ENCODE data around the gene SIGLEC5. TPM values are rescaled to one million over a fixed set of nuclear protein-coding genes. Genes with fewer than 3 reads are reported as not detected.

The SIGLEC5 gene
- total RNA-seq, 2 experiments from 2014 or later: not detected

DNA sequence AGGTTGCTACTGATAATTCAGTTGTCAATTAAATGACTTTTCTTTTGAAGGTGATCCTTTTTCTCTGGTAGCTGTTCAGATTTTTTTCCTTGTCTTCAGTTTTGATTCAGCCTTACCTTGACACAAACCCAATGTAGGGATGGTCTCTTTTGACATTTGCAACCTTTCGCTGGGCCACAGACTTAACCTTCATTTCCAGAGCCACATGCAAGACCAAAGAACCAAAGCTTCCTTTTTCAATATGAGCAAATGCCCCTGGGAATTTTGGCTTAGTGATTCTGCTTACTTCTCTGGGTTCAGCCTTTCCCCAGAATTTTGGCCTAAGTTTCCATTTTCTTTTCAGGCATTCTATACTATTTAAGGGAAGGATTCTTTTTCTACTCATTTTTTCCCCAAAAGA, 19.6 kb downstream of the SIGLEC5 start:
- Mint-ChIP-seq H3K27me3 (peaks cover 7% of the 10 kb centered on the region), H3K9me3 (ENCODE audit: low read depth) (peaks cover 5% of the 10 kb centered on the region), H3K36me3 (no peaks in the 10 kb centered on the region), H3K4me1 (peaks cover 24% of the 10 kb centered on the region), H3K4me3 (no peak overlapping the region), H3K27ac (no peak overlapping the region)
- DNase-seq (no peak), ATAC-seq (no peak)
- CTCF ChIA-PET: no interaction called here

DNA sequence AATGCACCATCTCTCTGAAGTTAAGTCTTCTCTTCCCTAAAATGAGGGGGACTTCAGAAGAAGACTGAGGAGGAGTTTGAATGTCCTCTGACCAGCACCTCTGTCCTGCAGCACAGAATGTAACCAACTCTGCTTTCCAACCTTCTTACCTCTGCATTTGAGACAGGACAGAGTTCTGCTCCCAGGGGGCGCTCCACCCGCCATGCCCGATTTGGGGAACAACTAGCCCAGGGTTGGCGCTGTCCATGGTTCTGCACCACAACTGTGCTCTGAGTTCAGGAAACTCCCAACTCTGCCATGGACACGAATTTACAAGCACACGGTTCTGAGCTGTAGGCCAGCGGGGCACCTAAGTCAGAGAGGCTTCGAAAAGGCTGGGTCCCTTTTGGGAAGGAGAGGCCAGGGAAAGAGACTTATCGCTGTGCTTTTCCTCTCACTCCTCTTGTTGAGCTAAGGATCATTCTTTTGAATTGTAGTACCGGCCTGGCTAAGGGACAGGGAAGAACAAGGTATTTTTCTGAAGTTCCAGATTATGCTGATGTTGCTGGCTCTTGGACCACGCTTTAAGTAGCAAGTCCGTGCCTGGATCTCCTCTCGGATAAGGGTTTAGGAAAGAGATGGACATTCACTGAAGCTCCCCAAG, 22.2 kb downstream of the SIGLEC5 start:
- Mint-ChIP-seq H3K27ac (no peak overlapping the region), H3K36me3 (no peaks in the 10 kb centered on the region), H3K4me1 (peaks cover 22% of the 10 kb centered on the region), H3K27me3 (peaks cover 12% of the 10 kb centered on the region), H3K9me3 (ENCODE audit: low read depth) (peaks cover 5% of the 10 kb centered on the region), H3K4me3 (no peak overlapping the region)
- DNase-seq: peak; percentile 72
- CTCF ChIA-PET: interaction anchor here (1.2 to 1.7 kb wide), 3 partner anchors 13 to 49 kb away, joined by 3 to 6 read pairs (median 4); no protein-coding TSS in a partner anchor
- ATAC-seq: peak; percentile 51

DNA sequence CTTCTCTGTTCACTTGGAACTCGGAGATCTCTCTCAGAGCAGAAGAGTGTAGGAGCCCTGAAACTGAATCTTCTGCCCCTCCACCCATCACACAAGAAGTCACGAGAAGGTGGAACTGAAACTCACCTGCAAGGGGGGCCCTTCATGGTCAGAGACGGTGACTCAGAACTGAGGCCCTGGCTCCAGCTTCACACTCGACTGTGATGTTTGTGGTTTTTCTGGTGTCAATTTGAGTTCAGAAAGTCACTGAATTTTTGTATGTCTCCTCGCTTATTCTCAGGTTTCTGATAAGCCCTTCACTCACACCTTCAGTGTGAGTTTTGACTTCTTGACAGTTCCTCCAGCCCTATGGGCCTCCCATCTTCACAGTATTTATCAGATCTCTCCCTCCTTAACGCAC, 23.1 kb downstream of the SIGLEC5 start:
- CTCF ChIA-PET: interaction anchor here (1.7 kb wide), 1 partner anchor 50 kb away, joined by 6 read pairs; no protein-coding TSS in a partner anchor
- H3K4me1 Mint-ChIP-seq: peaks cover 22% of the 10 kb centered on the region
- H3K36me3 Mint-ChIP-seq: no peaks in the 10 kb centered on the region
- no peak overlapping the region for H3K27ac Mint-ChIP-seq
- ATAC-seq (peak; percentile 51), DNase-seq (peak; percentile 71)
- H3K4me3 Mint-ChIP-seq: no peak overlapping the region
- H3K27me3 Mint-ChIP-seq: peaks cover 18% of the 10 kb centered on the region
- H3K9me3 Mint-ChIP-seq (ENCODE audit: low read depth): peaks cover 2% of the 10 kb centered on the region

DNA sequence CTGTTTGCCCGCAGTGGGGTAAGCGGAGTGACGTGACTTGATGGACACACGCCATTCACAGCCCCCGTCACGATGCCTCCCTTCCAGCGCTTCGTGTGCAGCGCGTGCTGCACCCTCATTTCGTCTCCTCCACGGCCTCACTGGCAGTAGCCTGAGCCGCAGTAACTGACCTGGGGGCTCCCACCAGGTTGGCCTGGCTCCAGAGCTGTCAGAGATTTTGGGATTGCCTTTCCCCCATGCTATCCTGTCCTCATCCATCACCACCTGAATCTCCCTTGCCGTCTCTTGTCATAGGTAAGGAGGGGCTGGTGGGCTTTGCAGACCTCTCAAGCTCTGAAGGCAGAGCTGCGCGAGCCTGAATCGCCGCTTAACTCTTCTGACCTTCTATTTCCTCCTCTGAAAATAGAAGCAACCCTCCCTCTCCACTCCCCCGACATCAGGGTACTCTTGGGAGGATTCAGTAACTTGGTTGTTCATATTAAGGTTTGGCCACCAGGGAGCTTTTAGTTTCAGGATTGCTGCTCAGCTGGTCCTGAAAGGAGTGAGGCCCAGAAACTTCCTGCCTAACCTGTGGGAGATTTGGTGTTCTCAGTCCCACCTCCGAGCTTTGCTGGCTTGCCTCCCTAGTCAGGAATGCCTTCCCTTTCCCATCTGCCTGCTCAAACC, 27.9 kb downstream of the SIGLEC5 start:
- Mint-ChIP-seq H3K36me3 (no peaks in the 10 kb centered on the region), H3K4me1 (peaks cover 12% of the 10 kb centered on the region), H3K9me3 (ENCODE audit: low read depth) (no peaks in the 10 kb centered on the region), H3K4me3 (no peak overlapping the region), H3K27ac (no peak overlapping the region), H3K27me3 (peaks cover 26% of the 10 kb centered on the region)
- ATAC-seq (no peak), DNase-seq (no peak)
- CTCF ChIA-PET: interaction anchor here (0.5 kb wide), 1 partner anchor 35 kb away, joined by 3 read pairs; no protein-coding TSS in a partner anchor

DNA sequence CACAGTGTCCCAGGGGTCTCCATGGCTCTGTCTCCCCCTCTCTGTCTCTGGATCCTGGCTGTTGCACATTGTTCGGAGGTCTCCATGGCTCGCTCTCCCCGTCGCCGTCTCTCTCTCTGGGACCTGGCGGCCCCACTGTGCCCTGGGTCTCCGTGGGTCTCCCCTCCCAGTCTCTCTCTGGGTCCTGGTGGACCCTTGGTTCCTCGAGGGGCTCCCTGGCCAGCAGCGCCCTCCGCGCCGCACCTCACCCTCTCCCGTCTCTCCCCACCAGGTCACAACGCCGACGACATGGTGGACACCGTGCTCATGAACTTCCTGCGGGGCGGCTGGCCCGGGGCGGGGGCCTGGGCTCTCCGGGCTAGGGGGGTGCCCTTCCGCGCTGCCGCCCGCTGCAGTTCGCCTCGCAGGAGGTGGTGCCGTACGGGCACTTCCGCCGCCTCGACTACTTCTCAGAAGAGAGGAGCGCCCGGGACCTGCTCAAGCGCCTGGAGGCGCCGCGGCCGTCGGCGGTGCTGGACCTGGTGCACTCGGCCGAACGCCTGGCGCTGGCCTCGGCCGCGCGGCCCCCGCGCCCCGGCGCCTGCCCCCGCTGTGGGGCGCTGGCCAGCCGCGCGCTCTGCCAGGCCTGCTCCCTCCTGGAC, 29.1 kb downstream of the SIGLEC5 start:
- no peaks in the 10 kb centered on the region for H3K4me1 Mint-ChIP-seq
- ATAC-seq (peak; percentile 20), DNase-seq (no peak)
- H3K36me3 Mint-ChIP-seq: no peaks in the 10 kb centered on the region
- peaks cover 26% of the 10 kb centered on the region for H3K27me3 Mint-ChIP-seq
- no peak overlapping the region for H3K27ac Mint-ChIP-seq
- CTCF ChIA-PET: no interaction called here
- no peak overlapping the region for H3K4me3 Mint-ChIP-seq
- H3K9me3 Mint-ChIP-seq (ENCODE audit: low read depth): no peaks in the 10 kb centered on the region

DNA sequence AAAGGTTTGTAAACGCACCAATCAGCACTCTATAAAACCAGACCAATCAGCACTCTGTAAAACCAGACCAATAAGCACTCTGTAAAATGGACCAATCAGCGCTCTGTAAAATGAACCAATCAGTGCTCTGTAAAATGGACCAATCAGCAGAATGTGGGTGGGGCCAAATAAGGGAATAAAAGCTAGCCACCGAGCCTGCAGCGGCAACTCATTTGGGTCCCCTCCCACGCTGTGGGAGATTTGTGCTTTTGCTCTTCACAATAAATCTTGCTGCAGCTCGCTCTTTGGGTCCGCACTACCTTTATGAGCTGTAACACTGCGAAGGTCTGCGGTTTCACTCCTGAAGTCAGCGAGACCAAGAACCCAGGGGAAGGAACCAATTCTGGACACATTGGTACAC, 31.1 kb downstream of the SIGLEC5 start:
- CTCF ChIA-PET: no interaction called here

DNA sequence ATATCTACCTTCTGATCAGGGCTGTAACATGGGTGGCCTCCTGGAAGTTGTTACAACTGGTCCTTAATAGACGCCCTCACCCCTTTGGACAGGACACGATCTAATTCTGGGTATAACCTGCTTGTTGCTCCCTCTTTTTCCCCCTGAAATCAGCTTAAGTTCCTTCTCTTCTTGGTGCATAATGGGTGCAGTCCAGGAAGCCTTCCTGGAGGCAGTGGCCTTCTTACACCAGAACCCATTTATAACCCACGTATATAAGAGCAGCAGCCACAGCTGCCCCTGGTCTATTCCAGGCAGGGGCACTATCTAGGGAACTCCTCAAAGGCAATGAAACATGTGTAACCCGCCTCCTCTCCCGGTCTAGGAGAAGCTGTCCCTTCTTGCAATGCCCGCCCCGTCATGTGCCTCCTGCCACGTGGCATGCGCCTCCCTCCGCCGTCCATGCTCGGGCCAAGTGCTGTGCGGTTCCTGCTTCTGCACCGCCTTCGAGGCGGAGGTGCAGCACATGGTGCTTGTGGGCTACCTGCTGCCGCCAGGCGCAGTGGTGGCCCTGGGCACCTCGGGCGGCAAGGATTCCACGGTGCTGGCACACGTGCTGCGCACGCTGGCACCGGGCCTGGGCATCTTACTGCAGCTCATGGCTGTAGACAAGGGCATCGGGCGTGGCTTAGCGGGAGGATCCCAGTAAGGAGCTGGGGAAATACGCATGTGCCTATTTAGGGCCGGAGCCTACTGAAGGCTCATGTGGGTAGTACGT, 31.9 kb downstream of the SIGLEC5 start:
- DNase-seq (no peak), ATAC-seq (no peak)
- Mint-ChIP-seq H3K27me3 (peaks cover 22% of the 10 kb centered on the region), H3K27ac (no peak overlapping the region), H3K4me3 (no peak overlapping the region), H3K9me3 (ENCODE audit: low read depth) (no peaks in the 10 kb centered on the region), H3K36me3 (no peaks in the 10 kb centered on the region), H3K4me1 (peaks cover 14% of the 10 kb centered on the region)
- CTCF ChIA-PET: no interaction called here

More for the DNA sequence above, 31.1 kb downstream of the SIGLEC5 start:
- H3K27me3 Mint-ChIP-seq: peaks cover 22% of the 10 kb centered on the region
- peaks cover 7% of the 10 kb centered on the region for H3K4me1 Mint-ChIP-seq
- H3K4me3 Mint-ChIP-seq: no peak overlapping the region
- no peak for ATAC-seq
- no peak overlapping the region for H3K27ac Mint-ChIP-seq
- H3K36me3 Mint-ChIP-seq: no peaks in the 10 kb centered on the region
- H3K9me3 Mint-ChIP-seq (ENCODE audit: low read depth): no peaks in the 10 kb centered on the region
- DNase-seq: no peak

DNA sequence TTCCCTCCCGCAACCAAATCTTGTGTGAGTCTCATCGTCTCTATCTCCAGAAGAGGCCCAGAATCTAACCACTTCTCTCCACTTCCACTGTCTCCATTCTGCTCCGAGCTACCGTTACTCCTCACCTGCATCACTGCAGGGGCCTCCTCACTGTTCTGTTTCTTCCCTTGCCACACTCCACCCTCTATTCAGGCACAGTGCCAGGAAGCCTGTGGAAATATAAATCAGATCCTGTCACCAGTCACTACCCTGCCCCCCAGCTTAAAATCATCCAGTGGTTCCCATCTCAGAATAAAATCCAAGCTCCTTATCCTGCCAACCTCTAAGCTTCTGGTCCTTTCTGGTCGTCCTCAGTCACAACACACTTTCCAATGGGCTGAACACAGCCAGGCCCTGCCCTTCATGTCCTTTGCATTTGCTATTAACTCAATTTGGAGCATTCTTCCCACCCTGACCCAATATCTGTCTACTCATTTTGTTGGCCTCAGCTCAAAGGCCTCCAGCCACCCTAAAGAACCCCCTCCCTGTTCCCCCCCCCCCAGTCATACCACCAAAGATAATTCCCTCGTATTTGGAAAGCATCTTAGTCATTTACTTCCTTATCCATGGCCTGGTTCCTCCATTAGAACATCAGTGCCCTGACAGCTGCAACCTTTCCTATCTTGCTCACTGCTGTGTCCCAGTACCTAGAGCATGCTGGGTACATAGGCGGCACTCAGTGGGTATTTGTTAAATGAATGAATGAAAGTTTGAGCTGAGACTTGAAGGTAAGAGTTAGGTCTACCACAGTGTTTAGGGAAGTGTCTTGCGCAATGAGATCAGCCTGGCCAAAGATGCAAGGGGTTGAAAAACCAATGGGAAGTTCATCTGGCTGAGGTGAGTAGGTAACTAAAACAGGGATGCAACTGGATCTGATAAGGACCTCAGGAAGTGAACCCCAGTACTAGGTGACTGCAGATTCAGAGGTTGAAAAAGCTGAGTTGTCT, 34.7 kb downstream of the SIGLEC5 start:
- peaks cover 3% of the 10 kb centered on the region for H3K9me3 Mint-ChIP-seq (ENCODE audit: low read depth)
- H3K4me3 Mint-ChIP-seq: peak overlapping the region; percentile 84
- H3K36me3 Mint-ChIP-seq: no peaks in the 10 kb centered on the region
- H3K4me1 Mint-ChIP-seq: peaks cover 16% of the 10 kb centered on the region
- CTCF ChIA-PET: interaction anchor here (1.0 to 2.0 kb wide), 3 partner anchors 10 to 62 kb away, joined by 3 to 5 read pairs (median 4); no protein-coding TSS in a partner anchor
- DNase-seq (no peak), ATAC-seq (no peak)
- H3K27ac Mint-ChIP-seq: no peak overlapping the region
- H3K27me3 Mint-ChIP-seq: peaks cover 7% of the 10 kb centered on the region

DNA sequence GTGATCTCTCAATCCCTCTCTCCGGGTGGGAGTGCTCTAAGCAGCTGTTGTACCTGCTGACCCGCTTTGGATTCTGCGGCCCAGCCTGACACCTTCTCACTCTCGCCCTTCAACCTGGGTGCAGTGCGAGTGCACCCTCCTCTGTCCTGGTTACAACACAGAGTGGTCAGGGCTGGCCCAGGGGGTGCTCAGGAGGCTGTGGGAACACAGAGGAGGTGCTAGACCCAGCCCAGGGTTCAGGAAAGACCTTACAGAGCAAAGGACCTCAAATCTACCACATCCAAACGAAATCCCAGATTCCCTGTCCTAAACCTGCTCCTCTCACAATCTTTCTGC, 35.5 kb downstream of the SIGLEC5 start:
- DNase-seq (no peak), ATAC-seq (no peak)
- H3K27me3 Mint-ChIP-seq: no peaks in the 10 kb centered on the region
- H3K4me1 Mint-ChIP-seq: peaks cover 16% of the 10 kb centered on the region
- peak overlapping the region; percentile 84 for H3K4me3 Mint-ChIP-seq
- H3K36me3 Mint-ChIP-seq: peaks cover 2% of the 10 kb centered on the region
- peak overlapping the region; percentile 75 for H3K27ac Mint-ChIP-seq
- H3K9me3 Mint-ChIP-seq (ENCODE audit: low read depth): peaks cover 3% of the 10 kb centered on the region
- CTCF ChIA-PET: interaction anchor here (0.8 to 2.0 kb wide), 4 partner anchors 10 to 121 kb away, joined by 3 to 7 read pairs (median 4); no protein-coding TSS in a partner anchor

DNA sequence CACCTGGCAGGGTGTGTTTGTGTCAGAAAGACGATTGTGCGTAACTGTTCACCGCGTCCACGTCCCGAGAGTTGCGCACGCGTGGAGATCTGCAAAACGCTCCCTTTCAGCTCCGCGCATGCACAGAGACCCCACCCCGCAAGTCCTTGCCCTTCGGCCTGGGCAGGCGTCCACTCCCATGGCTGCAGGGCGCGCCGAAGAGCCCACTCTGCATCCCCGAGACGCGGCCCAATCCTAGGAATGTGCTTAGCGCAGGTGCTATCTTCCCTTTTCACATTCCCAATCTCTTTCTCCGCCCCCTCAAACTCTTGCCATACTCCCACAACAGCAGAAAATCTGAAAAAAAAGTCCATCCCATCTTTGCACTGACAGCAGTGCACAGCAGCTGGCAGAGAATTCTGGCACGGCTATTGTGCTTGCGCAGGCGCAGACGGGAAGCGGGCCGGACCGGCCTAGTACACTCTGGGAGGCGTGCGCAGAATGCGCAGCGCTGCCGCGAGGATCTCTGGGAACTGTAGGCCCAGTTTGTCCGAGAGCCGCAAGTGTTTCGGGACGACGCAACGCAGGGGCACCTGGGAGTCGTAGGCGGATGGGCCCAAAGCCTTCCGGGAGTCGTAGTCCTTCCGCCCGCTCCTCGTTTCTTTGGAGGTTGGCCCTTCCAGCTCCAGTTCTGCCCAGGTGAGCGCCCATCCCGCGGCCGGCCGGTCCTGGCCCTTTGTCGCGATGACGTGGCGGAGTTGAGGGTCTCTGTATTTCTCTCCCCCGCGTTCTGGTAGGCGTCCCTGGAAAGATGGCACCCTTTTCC, 36.0 kb downstream of the SIGLEC5 start:
- peaks cover 7% of the 10 kb centered on the region for H3K9me3 Mint-ChIP-seq (ENCODE audit: low read depth)

DNA sequence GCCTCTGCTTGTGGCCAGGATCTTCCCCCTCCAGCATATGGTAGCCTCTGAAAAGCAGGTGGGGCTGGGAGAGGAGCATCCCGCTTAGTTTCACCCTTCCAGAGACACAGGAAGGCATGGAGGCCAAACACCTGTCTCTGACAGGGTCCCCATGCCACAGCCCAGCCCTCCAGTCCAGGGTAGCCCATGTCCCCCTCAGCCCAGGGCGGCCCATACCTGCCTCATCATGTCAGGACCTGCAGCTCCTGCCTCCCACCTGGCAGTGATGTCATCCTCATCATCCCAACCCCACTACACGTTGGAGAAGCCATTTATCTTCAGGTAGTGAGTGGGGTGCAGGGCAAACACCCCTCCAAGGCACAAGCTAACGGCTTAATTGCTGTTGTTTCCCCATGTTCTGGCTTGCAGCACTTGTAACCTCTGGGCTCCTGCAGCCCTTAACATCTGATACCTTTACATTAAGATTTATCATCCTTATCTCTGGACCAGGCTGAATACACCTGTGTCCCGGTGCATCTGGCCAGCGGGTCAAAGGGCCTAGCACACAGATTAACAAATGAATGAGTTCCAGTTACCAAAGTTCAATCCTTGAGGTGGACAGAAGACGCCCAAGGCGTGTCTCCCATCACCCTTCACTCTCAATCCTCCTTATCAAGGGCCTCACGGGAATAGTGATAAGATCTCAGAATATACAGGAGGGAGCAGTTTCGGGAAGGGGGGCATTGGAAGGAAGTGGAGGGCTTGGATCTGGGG, 36.9 kb downstream of the SIGLEC5 start:
- Mint-ChIP-seq H3K9me3 (ENCODE audit: low read depth) (peaks cover 10% of the 10 kb centered on the region), H3K4me3 (peak overlapping the region; percentile 84)
- CTCF ChIA-PET: interaction anchor here (1.5 kb wide), 1 partner anchor 64 kb away, joined by 7 read pairs; no protein-coding TSS in a partner anchor

More for the DNA sequence above, 36.0 kb downstream of the SIGLEC5 start:
- peaks cover 5% of the 10 kb centered on the region for H3K36me3 Mint-ChIP-seq
- CTCF ChIA-PET: interaction anchor here (0.8 to 2.0 kb wide), 4 partner anchors 11 to 121 kb away, joined by 3 to 7 read pairs (median 4); no protein-coding TSS in a partner anchor
- ATAC-seq: peak; percentile 100
- H3K4me1 Mint-ChIP-seq: peaks cover 16% of the 10 kb centered on the region
- H3K27me3 Mint-ChIP-seq: no peaks in the 10 kb centered on the region
- DNase-seq: peak; percentile 98
- peak overlapping the region; percentile 84 for H3K4me3 Mint-ChIP-seq
- peak overlapping the region; percentile 75 for H3K27ac Mint-ChIP-seq

More for the DNA sequence above, 36.9 kb downstream of the SIGLEC5 start:
- Mint-ChIP-seq H3K27me3 (no peaks in the 10 kb centered on the region), H3K36me3 (peaks cover 9% of the 10 kb centered on the region), H3K4me1 (peaks cover 16% of the 10 kb centered on the region), H3K27ac (peak overlapping the region; percentile 75)
- ATAC-seq: no peak
- no peak for DNase-seq

All from activated CD8-positive, alpha-beta memory T cell treated with anti-CD3 and anti-CD28 coated beads, Interleukin-2, amount 10 ng/mL, durations not matched to agents 7 days and 5 days (primary cell).